Activated naive CD4-positive, alpha-beta T cell treated with anti-CD3 and anti-CD28 coated beads for 36 hours (primary cell): ENCODE data around the gene CKB. TPM values are rescaled to one million over a fixed set of nuclear protein-coding genes. Genes with fewer than 3 reads are reported as not detected.

Experiments used
- CTCF ChIA-PET: fragments of 350-600 bp; sonication (Branson Sonifier 250); formaldehyde crosslinking; loops from one replicate; lab custom pipeline; 2021; ENCODE audit warnings: antibody characterized with exemption; lab: Charles Lee
- DNase-seq: peaks from one replicate; pipeline ENCODE4 v3.0.0-alpha.2; 2020
- H3K27ac Mint-ChIP-seq: one replicate; pipeline ENCODE4 v1.8.0; 2021; ENCODE audit warnings: mild to moderate bottlenecking, mixed read lengths
- H3K27me3 Mint-ChIP-seq: one replicate; pipeline ENCODE4 v1.8.0; 2021; ENCODE audit warnings: low read depth, mixed read lengths
- H3K36me3 Mint-ChIP-seq: one replicate; pipeline ENCODE4 v1.8.0; 2021; ENCODE audit warnings: low read depth, mixed read lengths
- H3K4me1 Mint-ChIP-seq: one replicate; pipeline ENCODE4 v1.8.0; 2021; ENCODE audit warnings: low read depth, mixed read lengths
- H3K4me3 Mint-ChIP-seq: one replicate; pipeline ENCODE4 v1.8.0; 2021; ENCODE audit warnings: mild to moderate bottlenecking, moderate library complexity, mixed read lengths
- H3K9me3 Mint-ChIP-seq: one replicate; pipeline ENCODE4 v1.8.0; 2021; ENCODE audit warnings: mixed read lengths
- intact Hi-C: fragments of 100-400 bp; cut with micrococcal nuclease; formaldehyde crosslinking; loops from one replicate; pipeline ENCODE4 v1.15.1; 2023
- total RNA-seq, 2 experiments: library from RNA; stranded (reverse); gene quantifications; one replicate each; pipeline ENCODE4 v1.2.3, GENCODE V29; 2021

Gene CKB
- total RNA-seq, 2 experiments from 2014 or later, result 3.8 to 4.9 TPM

GRCh38 chr14:103510724-103511693, 11.6 kb downstream of the CKB start:
- Mint-ChIP-seq H3K9me3 (no peaks in the 10 kb centered on the region), H3K4me1 (no peaks in the 10 kb centered on the region), H3K36me3 (peaks cover 7% of the 10 kb centered on the region), H3K4me3 (no peak overlapping the region), H3K27me3 (no peaks in the 10 kb centered on the region), H3K27ac (no peak overlapping the region)
- CTCF ChIA-PET, result interaction anchor here (1.1 to 3.0 kb wide), 2 partner anchors 8 to 167 kb away, joined by 3 to 12 read pairs; no protein-coding TSS in a partner anchor
- DNase-seq, result no peak
- intact Hi-C loops, result no loop called here

- Mint-ChIP-seq H3K4me3 (no peak overlapping the region), H3K27me3 (no peaks in the 10 kb centered on the region), H3K36me3 (peaks cover 12% of the 10 kb centered on the region), H3K27ac (no peak overlapping the region), H3K4me1 (no peaks in the 10 kb centered on the region), H3K9me3 (no peaks in the 10 kb centered on the region)
- no peak for DNase-seq
- CTCF ChIA-PET, result interaction anchor here (1.1 to 3.0 kb wide), 3 partner anchors 9 to 166 kb away, joined by 3 to 12 read pairs (median 3); no protein-coding TSS in a partner anchor
- intact Hi-C loops, result no loop called here
These were observed 12.5 kb downstream of the CKB start for GRCh38 chr14:103509864-103510723.

GRCh38 chr14:103508521-103509329, 13.9 kb downstream of the CKB start:
- H3K27ac Mint-ChIP-seq, result no peak overlapping the region
- intact Hi-C loops, result no loop called here
- H3K36me3 Mint-ChIP-seq, result peaks cover 20% of the 10 kb centered on the region
- no peaks in the 10 kb centered on the region for H3K9me3 Mint-ChIP-seq
- CTCF ChIA-PET, result interaction anchor here (0.8 to 3.0 kb wide), 2 partner anchors 10 to 116 kb away, joined by 3 to 12 read pairs; no protein-coding TSS in a partner anchor
- H3K4me3 Mint-ChIP-seq, result no peak overlapping the region
- no peaks in the 10 kb centered on the region for H3K27me3 Mint-ChIP-seq
- no peak for DNase-seq
- H3K4me1 Mint-ChIP-seq, result no peaks in the 10 kb centered on the region

- H3K36me3 Mint-ChIP-seq, result peaks cover 26% of the 10 kb centered on the region
- no peak overlapping the region for H3K4me3 Mint-ChIP-seq
- no peak overlapping the region for H3K27ac Mint-ChIP-seq
- CTCF ChIA-PET, result interaction anchor here (1.2 kb wide), 1 partner anchor 11 kb away, joined by 3 read pairs; no protein-coding TSS in a partner anchor
- H3K9me3 Mint-ChIP-seq, result no peaks in the 10 kb centered on the region
- no peaks in the 10 kb centered on the region for H3K27me3 Mint-ChIP-seq
- intact Hi-C loops, result no loop called here
- no peaks in the 10 kb centered on the region for H3K4me1 Mint-ChIP-seq
- DNase-seq, result no peak
These were observed 14.9 kb downstream of the CKB start for GRCh38 chr14:103507751-103508150.

- Mint-ChIP-seq H3K27ac (no peak overlapping the region), H3K9me3 (no peaks in the 10 kb centered on the region), H3K27me3 (no peaks in the 10 kb centered on the region), H3K4me1 (peaks cover 3% of the 10 kb centered on the region), H3K36me3 (peaks cover 41% of the 10 kb centered on the region), H3K4me3 (no peak overlapping the region)
- CTCF ChIA-PET, result interaction anchor here (1.1 to 2.6 kb wide), 3 partner anchors 13 to 114 kb away, joined by 3 to 9 read pairs (median 5); no protein-coding TSS in a partner anchor
- DNase-seq, result no peak
- intact Hi-C loops, result loop anchor here (5.0 kb wide), 1 partner anchor 42 kb away; no protein-coding TSS in a partner anchor
These were observed 17.6 kb downstream of the CKB start for GRCh38 chr14:103504991-103505565.

- no peak for DNase-seq
- Mint-ChIP-seq H3K27ac (no peak overlapping the region), H3K4me1 (peaks cover 7% of the 10 kb centered on the region), H3K9me3 (no peaks in the 10 kb centered on the region), H3K36me3 (peaks cover 40% of the 10 kb centered on the region), H3K4me3 (no peak overlapping the region), H3K27me3 (no peaks in the 10 kb centered on the region)
- CTCF ChIA-PET, result interaction anchor here (2.6 kb wide), 1 partner anchor 15 kb away, joined by 9 read pairs; no protein-coding TSS in a partner anchor
- intact Hi-C loops, result loop anchor here (5.0 kb wide), 1 partner anchor 44 kb away; no protein-coding TSS in a partner anchor
These were observed 19.3 kb downstream of the CKB start for GRCh38 chr14:103503296-103503695.

GRCh38 chr14:103502877-103503276, 19.8 kb downstream of the CKB start:
- Mint-ChIP-seq H3K4me1 (peaks cover 7% of the 10 kb centered on the region), H3K27ac (no peak overlapping the region), H3K4me3 (no peak overlapping the region), H3K9me3 (no peaks in the 10 kb centered on the region), H3K36me3 (peaks cover 40% of the 10 kb centered on the region), H3K27me3 (no peaks in the 10 kb centered on the region)
- DNase-seq, result no peak
- intact Hi-C loops, result loop anchor here (5.0 kb wide), 1 partner anchor 44 kb away; no protein-coding TSS in a partner anchor
- CTCF ChIA-PET, result interaction anchor here (2.6 kb wide), 1 partner anchor 15 kb away, joined by 9 read pairs; no protein-coding TSS in a partner anchor

GRCh38 chr14:103501921-103502669, 20.5 kb downstream of the CKB start:
- Mint-ChIP-seq H3K27ac (no peak overlapping the region), H3K9me3 (no peaks in the 10 kb centered on the region), H3K36me3 (peaks cover 40% of the 10 kb centered on the region), H3K27me3 (no peaks in the 10 kb centered on the region), H3K4me3 (no peak overlapping the region), H3K4me1 (peaks cover 7% of the 10 kb centered on the region)
- intact Hi-C loops, result loop anchor here (5.0 kb wide), 1 partner anchor 45 kb away; no protein-coding TSS in a partner anchor
- no peak for DNase-seq
- CTCF ChIA-PET, result interaction anchor here (1.2 to 2.6 kb wide), 3 partner anchors 16 to 61 kb away, joined by 3 to 9 read pairs (median 5); partner anchors contain the start of genes BAG5 and COA8

- Mint-ChIP-seq H3K27ac (no peak overlapping the region), H3K4me1 (peaks cover 7% of the 10 kb centered on the region), H3K4me3 (no peak overlapping the region), H3K9me3 (no peaks in the 10 kb centered on the region), H3K36me3 (peaks cover 39% of the 10 kb centered on the region), H3K27me3 (no peaks in the 10 kb centered on the region)
- CTCF ChIA-PET, result interaction anchor here (1.2 to 2.1 kb wide), 2 partner anchors 17 to 61 kb away, joined by 3 to 5 read pairs; partner anchors contain the start of genes BAG5 and COA8
- DNase-seq, result no peak
- intact Hi-C loops, result loop anchor here (5.0 kb wide), 1 partner anchor 46 kb away; no protein-coding TSS in a partner anchor
These were observed 21.4 kb downstream of the CKB start for GRCh38 chr14:103501041-103501870.
